ENCODE results near the gene TMEM156. TPM values are rescaled to one million over a fixed set of nuclear protein-coding genes. Genes with fewer than 3 reads are reported as not detected.

Gene TMEM156
- total RNA-seq, 3 donors from 2014 or later = 0.32 to 7.5 (median 1.0) TPM

DNA sequence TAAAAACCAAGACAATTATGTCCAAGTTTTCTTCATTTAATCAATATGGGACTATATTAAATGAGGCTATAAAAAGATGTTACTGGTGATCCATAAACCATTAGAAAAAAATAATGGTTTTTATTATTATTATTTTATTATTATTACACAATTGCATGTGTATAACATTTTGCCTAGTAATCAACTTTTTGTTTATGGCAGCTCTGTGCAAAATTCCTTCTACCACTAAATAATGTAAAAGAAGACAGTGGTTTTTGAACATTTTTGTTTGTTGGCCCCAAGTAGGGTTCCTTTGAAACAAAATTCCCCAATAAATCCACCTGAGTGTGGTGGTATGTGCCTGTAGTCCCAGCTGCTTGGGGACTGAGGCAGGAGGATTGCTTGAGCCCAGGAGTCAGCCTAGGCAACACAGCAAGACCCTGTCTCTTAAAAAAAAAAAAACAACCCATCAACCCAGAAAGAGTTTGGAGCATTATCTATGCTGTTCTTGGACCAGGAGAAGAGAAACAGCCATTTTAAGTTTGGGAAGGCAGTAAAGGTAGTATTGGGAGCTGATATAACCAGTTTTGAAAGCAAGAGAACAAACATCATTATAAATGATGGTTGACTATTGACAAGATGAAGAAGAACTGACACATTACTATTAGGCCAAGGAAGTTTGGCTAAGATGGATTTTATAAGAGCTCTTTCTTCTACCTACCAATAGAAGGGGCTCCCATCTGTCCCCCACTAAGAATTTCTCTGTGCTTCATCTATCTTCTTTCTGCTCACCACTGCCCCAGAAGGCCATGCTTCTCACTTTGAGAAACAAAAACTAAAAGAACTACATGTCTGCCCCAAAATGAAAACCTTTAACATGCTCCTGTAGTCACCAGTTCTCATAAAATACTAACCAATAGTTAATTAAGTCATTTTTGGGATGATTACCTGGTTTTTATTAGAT is 2.2 kb downstream of the TMEM156 start:
- H3K27ac ChIP-seq = no peak overlapping the region
- no peaks in the 10 kb centered on the region for H3K9me3 ChIP-seq
- intact Hi-C loops (cut with DNase I; ENCODE audit: low total_unique reads) = no loop called here
- DNase-seq (ENCODE audit: low spot score in 2 of 2) = no peak
- no peaks in the 10 kb centered on the region for H3K36me3 ChIP-seq
- no peak overlapping the region for H3K4me3 ChIP-seq
- H3K27me3 ChIP-seq = no peaks in the 10 kb centered on the region
- no peak for TF ChIP-seq POLR2AphosphoS5 (IDR thresholded peaks at IDR 0.05)
- no peaks in the 10 kb centered on the region for H3K4me1 ChIP-seq

- Histone ChIP-seq H3K27me3 (no peaks in the 10 kb centered on the region), H3K36me3 (no peaks in the 10 kb centered on the region), H3K27ac (no peak overlapping the region), H3K4me1 (no peaks in the 10 kb centered on the region), H3K4me3 (no peak overlapping the region), H3K9me3 (no peaks in the 10 kb centered on the region)
- DNase-seq (ENCODE audit: low spot score in 2 of 2) = no peak
- TF ChIP-seq POLR2AphosphoS5 (IDR thresholded peaks at IDR 0.05) (no peak), POLR2A (IDR thresholded peaks at IDR 0.05) (no peak), CTCF (IDR thresholded peaks at IDR 0.05) (no peak)
- intact Hi-C loops (cut with DNase I; ENCODE audit: low total_unique reads) = no loop called here
These were observed 6.1 kb downstream of the TMEM156 start for GRCh38 chr4:39026096-39026495.

DNA sequence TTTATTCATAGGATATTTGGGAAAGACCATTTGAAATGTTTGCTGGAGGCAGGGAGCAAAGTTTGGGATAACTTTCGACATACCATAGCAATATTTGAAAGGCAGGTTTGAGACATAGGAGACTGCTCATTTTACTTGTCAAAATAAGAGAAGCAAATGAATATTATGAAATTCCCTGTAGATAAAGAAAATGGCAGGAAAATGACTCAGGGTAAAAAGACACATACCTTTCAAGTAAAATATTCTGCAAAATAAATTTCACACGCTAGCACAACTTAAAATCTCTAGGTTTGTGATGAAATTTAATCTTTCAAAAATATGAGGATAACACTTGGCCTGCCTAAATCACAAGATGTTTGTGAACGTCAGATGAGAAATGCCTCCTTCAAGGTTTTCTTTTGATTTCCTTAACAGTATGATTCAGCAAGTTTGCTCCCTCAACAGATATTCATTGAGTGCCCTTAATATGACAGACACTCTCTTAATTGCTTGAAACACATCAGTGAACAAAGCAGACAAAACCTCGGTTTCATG is 6.6 kb downstream of the TMEM156 start:
- DNase-seq (ENCODE audit: low spot score in 2 of 2) = no peak
- H3K36me3 ChIP-seq = no peaks in the 10 kb centered on the region
- H3K27me3 ChIP-seq = no peaks in the 10 kb centered on the region
- H3K27ac ChIP-seq = no peak overlapping the region
- no peaks in the 10 kb centered on the region for H3K9me3 ChIP-seq
- no peak for TF ChIP-seq CTCF (IDR thresholded peaks at IDR 0.05)
- no peak for TF ChIP-seq POLR2A (IDR thresholded peaks at IDR 0.05)
- TF ChIP-seq POLR2AphosphoS5 (IDR thresholded peaks at IDR 0.05) = no peak
- H3K4me1 ChIP-seq = no peaks in the 10 kb centered on the region
- intact Hi-C loops (cut with DNase I; ENCODE audit: low total_unique reads) = no loop called here
- H3K4me3 ChIP-seq = no peak overlapping the region

- H3K4me3 ChIP-seq = no peak overlapping the region
- H3K27ac ChIP-seq = no peak overlapping the region
- TF ChIP-seq POLR2A (IDR thresholded peaks at IDR 0.05) = no peak
- TF ChIP-seq POLR2AphosphoS5 (IDR thresholded peaks at IDR 0.05) = no peak
- TF ChIP-seq CTCF (IDR thresholded peaks at IDR 0.05) = no peak
- H3K27me3 ChIP-seq = no peaks in the 10 kb centered on the region
- H3K36me3 ChIP-seq = no peaks in the 10 kb centered on the region
- intact Hi-C loops (cut with DNase I; ENCODE audit: low total_unique reads) = no loop called here
- H3K9me3 ChIP-seq = no peaks in the 10 kb centered on the region
- H3K4me1 ChIP-seq = no peaks in the 10 kb centered on the region
- no peak for DNase-seq (ENCODE audit: low spot score in 2 of 2)
These were observed 7.8 kb downstream of the TMEM156 start for GRCh38 chr4:39024311-39024865.

- TF ChIP-seq CTCF (IDR thresholded peaks at IDR 0.05) (no peak), POLR2A (IDR thresholded peaks at IDR 0.05) (no peak), POLR2AphosphoS5 (IDR thresholded peaks at IDR 0.05) (no peak)
- Histone ChIP-seq H3K27me3 (no peaks in the 10 kb centered on the region), H3K36me3 (no peaks in the 10 kb centered on the region), H3K4me3 (no peak overlapping the region), H3K27ac (no peak overlapping the region), H3K4me1 (no peaks in the 10 kb centered on the region), H3K9me3 (no peaks in the 10 kb centered on the region)
- DNase-seq (ENCODE audit: low spot score in 2 of 2) = no peak
- intact Hi-C loops (cut with DNase I; ENCODE audit: low total_unique reads) = no loop called here
These were observed 9.2 kb downstream of the TMEM156 start for GRCh38 chr4:39023059-39023458.

Data from breast epithelium (tissue), 4 donors.